Left ventricle myocardium superior (tissue), 1 donor: ENCODE measurements around the gene SERPINB10. TPM values are rescaled to one million over a fixed set of nuclear protein-coding genes. Genes with fewer than 3 reads are reported as not detected.

Source experiments
- ATAC-seq: fragments of 200-7000 bp; cut with Tn5 transposase; one replicate; pipeline ENCODE4 v1.9.1; 2020; ENCODE audit warnings: mild to moderate bottlenecking, moderate library complexity
- DNase-seq: peaks from one replicate; pipeline ENCODE4 v3.0.0-alpha.2; 2020
- intact Hi-C: fragments of 100-400 bp; cut with micrococcal nuclease; formaldehyde crosslinking; loops from one replicate; pipeline ENCODE4 v1.11.0; 2022
- long read RNA-seq: library from polyadenylated mRNA; unstranded; transcript quantifications from one replicate; pipeline ENCODE4 v2.0.0, GENCODE V29; 2021
- total RNA-seq: library from RNA; stranded (reverse); fragmentation: NEBNext Ultra II Directional; extraction: Animal tissue kit (Norgen Biotek cat#: 25700); gene quantifications from one replicate; pipeline ENCODE4 v1.2.1, GENCODE V29; 2021
- donor health status: DM: no; HTN: yes; CAD: no; lungs with severe emphysema.

SERPINB10 gene, protein sequence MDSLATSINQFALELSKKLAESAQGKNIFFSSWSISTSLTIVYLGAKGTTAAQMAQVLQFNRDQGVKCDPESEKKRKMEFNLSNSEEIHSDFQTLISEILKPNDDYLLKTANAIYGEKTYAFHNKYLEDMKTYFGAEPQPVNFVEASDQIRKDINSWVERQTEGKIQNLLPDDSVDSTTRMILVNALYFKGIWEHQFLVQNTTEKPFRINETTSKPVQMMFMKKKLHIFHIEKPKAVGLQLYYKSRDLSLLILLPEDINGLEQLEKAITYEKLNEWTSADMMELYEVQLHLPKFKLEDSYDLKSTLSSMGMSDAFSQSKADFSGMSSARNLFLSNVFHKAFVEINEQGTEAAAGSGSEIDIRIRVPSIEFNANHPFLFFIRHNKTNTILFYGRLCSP
- total RNA-seq: not detected
- long read RNA-seq: 0 reads

DNA sequence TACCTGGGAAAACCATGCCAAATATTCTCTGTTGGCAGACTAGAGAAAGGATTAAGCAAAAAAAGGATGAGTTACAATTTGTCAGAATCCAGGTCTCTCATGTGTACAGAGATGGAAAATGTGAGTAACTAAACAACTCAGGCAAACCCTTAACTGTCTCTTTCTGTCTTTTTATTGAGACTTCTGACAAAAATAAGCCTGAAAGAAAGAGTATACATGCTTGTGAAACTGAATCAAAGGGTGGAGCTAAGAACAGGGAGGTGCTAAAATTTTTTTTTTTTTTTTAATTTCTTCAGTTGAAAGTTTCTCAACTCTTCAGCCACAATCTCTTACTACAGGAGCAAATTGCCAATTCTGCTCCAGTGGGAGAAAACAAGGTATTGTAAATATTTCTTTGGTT lies at the start of gene SERPINB10:
SERPINB10 (plus strand) TSS at position 295 of the 400 bp plus-strand sequence. CDS start 7,553 bp downstream, outside the sequence.
- intact Hi-C loops: no loop called here
- ATAC-seq (no peak), DNase-seq (no peak)

DNA sequence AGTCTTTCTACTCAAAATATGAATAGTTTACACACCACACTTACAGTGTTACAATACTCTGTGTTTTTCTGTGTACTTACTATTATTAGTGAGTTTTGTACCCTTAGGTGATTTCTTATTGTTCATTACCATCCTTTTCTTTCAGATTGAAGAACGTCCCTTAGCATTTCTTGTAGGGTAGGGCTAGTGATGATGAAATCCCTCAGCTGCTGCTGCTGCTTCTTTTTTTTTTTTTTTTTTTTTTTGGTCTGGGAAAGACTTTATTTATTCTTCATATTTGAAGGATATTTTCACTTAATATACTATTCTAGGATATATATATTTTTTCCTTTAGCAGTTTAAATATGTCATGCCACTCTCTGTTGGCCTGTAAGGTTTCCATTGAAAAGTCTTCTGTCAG lies 49.3 kb upstream of the SERPINB10 start:
- intact Hi-C loops: no loop called here
- DNase-seq (no peak), ATAC-seq (no peak)

DNA sequence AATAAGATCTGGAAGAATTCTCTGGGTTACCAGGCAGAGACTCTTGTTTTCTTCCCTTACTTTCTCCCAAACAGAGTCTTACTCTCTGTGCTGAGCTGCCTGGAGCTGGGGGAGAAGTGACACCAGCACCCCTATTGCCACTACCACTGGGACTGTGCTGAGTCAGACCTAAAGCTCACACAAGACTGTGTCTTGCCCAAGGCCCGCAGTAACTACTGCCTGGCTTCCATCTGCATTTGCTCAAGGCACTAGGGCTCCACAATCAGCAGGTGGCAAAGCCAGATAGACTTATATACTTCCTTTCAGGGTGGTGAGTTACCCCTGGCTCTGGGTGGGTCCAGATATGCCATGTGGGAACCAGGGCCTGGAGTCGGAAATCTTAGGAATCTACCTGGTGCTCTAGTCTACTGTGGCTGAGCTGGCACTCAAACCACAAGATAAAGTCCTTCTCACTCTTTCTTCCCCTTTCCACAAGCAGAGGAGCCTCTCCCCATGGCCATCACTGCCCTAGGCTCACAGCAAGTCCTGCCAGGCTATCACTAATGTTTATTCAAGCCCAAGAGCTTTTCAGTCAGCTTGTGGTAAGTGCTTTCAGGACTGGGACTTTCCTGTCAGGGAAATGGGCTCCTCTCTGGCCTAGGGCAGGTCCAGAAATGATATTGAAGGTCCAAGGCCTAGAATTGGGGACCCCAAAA lies 47.8 kb upstream of the SERPINB10 start:
- DNase-seq: no peak
- no peak for ATAC-seq
- intact Hi-C loops: no loop called here

DNA sequence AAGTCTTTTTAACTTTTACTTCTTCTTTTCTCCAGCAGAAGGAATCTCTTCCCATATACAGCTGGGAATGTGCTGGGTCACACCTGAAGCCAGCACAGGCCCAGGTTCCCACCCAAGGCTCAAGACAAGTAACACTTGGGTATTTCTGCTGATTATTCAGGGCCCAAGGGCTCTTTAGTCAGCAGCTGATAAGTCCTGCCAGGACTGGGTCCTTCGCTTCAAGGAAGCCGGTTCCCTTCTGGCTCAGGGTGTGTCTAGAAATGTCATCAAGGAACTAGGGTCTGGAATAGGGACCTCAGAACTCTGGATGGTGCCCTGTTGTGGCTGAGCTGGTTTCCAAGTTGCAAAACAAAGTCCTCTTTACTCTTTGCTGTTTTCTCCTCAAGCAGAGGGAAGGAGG lies 47.2 kb upstream of the SERPINB10 start:
- DNase-seq: no peak
- ATAC-seq: no peak
- intact Hi-C loops: no loop called here

DNA sequence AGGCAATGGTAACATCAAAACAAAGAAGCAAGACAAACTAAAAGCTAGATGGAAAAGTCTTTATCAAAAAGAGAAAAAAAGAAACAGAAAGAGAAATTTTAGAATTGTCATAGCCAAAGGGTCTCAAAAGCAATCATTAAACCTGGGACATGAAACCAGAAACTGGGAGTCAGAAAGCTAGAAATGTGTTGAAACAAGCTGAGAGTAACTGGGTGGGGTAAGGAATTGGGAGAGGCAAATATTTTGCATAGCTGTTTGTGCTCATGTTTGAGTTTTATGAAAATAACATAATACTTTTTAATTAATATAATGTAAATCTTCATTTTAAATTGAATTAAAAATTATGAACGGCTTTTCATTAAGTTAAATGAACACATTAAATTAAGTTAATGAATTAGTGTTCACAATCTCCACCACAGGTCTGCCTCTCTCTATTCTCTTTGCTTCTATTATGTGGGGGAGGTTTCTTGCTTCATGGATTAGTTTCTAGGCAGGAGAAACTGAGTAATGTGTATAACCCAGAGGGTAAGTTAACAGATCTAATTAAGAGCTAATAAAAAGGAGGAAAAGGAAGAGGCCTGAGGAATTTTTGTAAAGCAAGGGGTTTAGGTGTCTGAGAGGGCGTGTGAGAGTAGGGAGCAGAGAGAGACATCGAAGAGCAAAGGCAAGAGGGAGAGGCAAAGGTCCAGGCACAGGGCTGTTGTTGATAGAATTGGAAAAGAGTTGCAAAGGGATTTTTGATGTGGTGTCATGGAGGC lies 40.2 kb upstream of the SERPINB10 start:
- ATAC-seq: no peak
- no peak for DNase-seq
- intact Hi-C loops: no loop called here

DNA sequence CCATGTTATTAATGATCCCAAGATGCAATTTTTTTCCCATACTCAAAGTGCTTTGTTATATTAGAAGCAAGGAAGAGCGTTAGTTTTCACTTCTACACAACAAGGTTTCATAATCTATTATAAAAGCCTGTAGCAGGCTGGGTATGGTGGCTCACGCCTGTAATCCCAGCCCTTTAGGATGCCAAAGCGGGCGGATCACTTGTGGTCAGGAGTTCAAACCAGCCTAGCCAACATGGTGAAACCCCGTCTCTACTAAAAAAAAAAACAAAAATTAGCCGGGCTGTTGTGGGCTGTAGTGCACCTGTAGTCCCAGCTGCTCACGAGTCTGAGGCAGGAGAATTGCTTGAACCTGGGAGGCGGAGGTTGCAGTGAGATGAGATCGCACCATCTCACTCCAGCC lies 39.2 kb upstream of the SERPINB10 start:
- intact Hi-C loops: no loop called here
- DNase-seq (no peak), ATAC-seq (no peak)

DNA sequence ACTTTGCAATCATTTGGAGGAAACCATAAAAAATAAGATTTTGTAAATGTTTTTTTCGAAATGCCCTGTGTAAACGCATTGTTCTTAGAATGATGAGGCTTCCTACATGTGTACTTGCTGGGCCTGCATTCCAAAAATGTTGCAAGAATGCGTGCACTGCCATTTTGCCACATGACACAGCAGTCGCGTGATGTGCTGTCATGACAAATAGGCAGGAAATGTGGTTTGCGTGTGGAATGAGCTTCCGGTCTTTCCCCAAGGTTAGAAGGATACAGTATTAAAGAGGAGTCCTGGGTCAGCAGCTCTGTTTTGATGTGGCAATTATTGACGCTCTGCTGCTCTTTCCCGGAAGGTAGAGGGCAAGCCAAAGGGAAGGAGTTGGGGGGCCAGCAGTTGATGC lies 38.4 kb upstream of the SERPINB10 start:
- no peak for ATAC-seq
- DNase-seq: no peak
- intact Hi-C loops: no loop called here

DNA sequence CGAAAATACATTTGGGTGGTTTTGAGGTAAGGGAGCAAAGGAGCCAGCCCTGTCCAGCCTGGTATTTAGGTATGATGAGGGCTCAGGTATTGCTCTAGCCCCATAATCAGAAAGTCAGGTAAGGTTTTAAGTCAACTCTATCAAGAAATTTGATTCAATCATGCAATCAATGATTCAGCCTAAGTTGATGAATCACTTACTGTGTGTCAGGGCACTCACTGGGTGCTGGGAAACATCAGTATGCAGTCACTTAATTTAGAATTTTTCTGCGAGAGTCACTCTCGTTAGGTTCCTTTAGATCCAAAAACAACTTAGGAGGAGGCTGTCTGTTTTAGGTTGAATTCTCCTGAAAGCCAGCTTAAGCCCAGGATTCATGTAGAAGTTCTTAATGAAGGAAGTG lies 37.9 kb upstream of the SERPINB10 start:
- ATAC-seq (no peak), DNase-seq (no peak)
- intact Hi-C loops: no loop called here

DNA sequence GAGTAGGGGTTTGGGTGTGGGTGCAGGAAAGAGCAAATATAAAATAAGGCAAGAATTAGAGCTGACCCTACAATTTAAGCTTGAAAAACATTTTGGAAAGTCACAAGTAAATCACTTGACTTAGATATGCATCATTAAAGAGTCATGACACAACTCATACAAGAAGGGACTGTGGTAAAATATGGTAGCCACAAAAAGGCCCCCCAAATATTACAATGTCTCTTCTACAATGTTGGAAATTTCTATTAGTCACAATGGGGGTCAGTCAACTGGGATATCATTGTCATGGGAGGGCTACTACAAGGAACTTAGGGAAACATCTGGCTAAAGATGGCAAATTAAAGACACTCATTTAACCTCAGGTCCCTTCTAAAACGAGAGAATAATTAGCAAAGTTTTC lies 35.9 kb upstream of the SERPINB10 start:
- DNase-seq (no peak), ATAC-seq (no peak)
- intact Hi-C loops: no loop called here

DNA sequence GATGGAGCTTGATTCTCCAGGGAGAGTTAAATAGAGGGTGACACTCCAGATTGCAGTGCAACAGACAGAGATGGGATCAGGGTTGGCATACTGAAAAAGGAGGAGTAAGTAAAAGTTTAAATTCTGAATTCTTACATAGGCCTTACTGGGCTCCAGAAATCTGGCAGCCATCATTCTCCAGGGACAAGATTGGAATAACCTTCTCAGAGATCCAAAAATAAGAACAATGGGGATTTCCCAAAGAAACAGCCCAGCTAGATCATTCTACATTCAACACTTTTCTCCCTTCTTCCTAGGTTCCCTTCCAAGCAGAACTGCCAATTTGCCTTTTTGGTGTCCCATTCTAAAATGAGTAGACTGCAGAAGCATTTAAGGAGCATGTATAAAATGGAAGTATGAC lies 35.2 kb upstream of the SERPINB10 start:
- intact Hi-C loops: no loop called here
- no peak for ATAC-seq
- no peak for DNase-seq

DNA sequence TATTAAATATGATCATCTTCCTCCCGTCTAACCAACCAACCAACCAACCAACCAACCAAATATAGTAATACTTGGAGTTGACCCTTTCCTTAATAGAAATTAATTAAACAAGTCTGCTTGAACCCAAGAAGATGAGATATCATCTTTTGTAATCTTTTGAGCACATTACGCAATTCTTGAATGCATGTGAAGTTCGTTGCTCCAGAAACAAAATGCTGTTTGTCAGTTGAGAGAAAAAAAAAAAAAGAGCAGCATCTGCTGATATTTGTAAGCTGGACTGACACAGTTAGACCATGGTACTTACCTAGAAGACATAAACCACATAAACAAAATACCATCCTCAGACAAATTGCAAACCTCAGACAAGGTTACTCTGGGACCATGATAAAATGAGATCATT lies 29.4 kb upstream of the SERPINB10 start:
- intact Hi-C loops: no loop called here
- ATAC-seq: no peak
- DNase-seq: no peak

DNA sequence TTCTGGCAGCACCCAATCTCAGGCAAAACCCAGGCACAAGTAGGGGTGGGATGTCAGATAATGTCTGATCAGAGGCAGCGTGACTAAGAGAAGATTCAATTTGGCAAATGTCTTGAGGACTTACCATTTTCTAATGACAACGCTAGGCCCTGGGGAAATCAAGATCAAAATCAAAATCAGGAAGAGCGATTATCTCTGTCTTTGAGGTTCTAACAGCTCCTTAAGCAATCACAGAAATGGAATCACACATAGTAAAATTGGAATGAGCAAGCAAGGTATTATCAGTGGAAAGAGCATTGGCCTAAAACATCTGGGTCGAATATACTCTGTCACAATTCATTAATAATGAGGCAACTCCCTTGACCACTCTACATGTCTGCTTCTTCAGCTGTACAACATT lies 28.8 kb upstream of the SERPINB10 start:
- no peak for DNase-seq
- ATAC-seq: no peak

DNA sequence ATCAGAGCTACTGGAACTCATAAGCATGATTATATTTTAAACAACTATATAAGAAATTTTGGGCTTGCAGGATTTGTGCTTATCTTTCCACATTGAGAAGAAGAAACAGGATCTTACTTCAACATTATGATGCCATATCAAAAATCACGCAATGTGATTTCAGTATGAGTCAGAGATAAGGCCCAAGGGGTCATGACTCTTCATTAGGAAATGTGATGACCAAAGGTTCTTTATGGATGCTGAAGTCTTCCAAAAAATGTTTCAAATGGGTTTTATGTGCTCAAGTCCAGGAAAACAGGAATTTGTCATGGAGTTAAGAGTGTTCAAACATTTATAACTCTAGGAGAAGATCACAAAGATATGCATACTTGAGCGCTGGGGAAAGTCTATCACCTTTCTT lies 28.0 kb upstream of the SERPINB10 start:
- DNase-seq (no peak), ATAC-seq (no peak)
- intact Hi-C loops: no loop called here

More for the DNA sequence above, 28.8 kb upstream of the SERPINB10 start:
- intact Hi-C loops: no loop called here

DNA sequence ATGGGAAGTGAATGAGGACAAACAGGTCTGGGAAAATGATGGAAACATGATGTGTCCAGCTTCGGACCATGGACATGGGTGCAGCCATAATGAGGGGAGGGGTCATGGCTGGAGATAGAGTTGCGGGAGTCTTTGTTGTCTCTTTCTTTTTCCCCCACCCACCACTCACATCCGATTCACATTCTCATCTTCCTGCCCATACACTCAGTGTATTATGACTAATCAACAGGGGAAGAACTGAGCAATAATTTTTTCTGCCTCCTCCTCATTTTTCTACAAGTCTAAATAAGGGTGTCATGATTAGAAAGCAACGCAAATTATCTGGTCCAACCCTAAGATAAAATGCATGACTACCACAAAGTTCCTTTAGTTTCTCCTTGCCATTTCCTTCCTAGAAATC lies 25.9 kb upstream of the SERPINB10 start:
- ATAC-seq (no peak), DNase-seq (no peak)
- intact Hi-C loops: no loop called here

DNA sequence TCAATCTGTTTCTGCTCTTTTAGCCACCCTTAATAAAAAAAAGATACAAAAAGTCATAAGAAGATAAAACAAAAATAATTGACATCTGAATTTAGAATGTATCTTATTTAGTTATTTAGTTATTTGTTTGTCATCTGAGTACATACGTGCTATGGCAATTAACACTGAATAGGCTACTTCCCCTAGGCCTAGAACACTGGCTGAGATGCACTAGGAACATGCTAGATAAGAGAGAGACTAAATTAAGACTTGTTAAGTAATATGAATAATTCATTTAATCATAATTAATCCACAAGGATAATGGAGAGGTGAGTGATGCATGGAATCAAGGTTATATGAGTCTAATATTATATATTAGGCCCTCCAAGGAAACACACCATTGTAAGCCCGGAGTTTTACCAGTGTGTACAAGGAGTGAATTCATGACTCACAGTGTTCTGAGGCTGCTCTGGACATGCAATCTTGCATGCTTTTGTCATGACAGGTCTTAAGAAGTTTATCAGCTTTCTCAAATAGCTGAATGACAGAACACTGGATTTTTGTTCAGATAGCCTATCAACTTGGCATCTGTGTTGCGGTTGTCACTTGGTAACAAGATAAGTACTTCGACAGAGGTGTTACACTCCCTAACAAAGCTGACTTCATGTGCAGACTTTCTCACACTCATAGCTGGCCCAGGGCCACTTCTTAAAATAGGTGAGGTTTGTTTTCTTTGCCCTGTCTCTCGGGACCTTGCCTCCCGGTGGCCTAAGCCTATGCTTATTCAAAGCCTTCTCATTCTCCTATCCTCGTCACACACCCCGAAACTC lies 25.2 kb upstream of the SERPINB10 start:
- DNase-seq (peak; percentile 33), ATAC-seq (peak; percentile 97)
- intact Hi-C loops: no loop called here

DNA sequence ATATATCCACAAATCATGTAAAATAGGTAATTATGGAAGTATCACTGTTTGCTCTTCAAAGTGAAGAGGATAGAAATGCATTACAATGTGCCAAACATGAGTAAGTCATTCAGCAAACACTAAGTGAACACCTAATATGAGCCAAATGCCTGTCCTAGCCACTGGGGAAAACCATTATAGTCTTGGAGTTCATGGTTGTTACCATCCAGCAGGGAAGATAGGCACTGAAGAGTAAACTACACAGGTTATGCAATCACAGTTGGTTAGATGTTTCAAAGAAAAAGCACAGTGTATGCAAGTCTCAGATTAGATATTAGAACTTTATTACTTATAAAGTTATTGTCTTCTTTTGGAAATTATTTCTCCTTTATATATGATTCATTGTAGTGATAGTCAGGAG lies 24.1 kb upstream of the SERPINB10 start:
- ATAC-seq: no peak
- intact Hi-C loops: no loop called here

DNA sequence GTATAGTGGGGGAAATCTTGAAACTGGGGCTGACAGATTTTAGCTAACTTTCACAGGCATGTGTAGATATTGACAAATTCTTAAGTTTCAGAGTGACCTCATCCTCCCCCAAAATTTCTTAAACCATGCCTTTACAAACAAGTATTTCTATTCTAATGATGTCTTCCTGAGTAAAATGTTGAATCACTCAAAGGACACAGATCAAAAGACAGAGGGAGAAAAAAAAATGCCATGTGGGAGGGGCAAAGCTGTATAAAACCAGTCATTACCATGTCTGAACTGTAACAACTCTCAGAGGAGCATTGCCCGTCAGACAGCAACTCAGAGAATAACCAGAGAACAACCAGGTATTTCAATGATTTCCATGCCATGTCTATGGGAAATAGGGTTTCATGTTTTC lies 20.3 kb upstream of the SERPINB10 start, which contains the start of gene SERPINB2:
SERPINB2 (plus strand) TSS at position 282 of the 400 bp plus-strand sequence. CDS start 3,740 bp downstream, outside the sequence.
- ATAC-seq (no peak), DNase-seq (no peak)
- intact Hi-C loops: no loop called here

More for the DNA sequence above, 24.1 kb upstream of the SERPINB10 start:
- no peak for DNase-seq

DNA sequence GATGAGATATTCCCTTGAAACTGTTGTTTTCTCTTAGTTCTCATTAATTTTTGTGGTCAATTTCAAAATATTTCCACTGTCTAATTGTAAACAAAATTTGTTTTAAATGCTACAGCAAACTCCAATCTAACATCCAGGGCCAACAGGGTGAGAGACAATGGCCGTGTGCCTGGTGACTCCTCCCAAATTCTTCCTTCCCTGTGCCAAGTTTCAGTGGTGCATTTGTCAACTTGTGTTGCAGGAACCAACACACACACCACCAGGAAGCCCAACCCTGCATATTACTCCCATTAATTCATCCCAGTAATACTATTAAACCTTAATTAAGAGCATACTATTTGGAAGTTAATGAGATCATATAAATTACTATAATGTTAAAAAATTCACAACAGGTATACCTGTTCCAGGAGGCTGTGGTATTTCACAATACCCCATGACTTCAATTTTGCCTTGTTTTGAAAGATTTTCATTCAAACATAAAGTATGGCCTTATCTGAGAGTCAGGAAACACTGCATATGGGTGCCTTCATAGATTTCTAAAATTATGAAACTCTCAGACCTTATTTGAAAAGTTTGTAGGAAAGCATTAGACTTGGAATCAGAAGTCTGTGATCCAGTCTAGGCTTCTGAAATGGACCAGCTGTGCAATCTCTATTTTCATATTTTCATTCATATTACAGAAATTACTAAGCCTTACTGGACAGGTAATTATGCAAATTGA lies 19.1 kb upstream of the SERPINB10 start:
- intact Hi-C loops: no loop called here
- DNase-seq (no peak), ATAC-seq (no peak)

DNA sequence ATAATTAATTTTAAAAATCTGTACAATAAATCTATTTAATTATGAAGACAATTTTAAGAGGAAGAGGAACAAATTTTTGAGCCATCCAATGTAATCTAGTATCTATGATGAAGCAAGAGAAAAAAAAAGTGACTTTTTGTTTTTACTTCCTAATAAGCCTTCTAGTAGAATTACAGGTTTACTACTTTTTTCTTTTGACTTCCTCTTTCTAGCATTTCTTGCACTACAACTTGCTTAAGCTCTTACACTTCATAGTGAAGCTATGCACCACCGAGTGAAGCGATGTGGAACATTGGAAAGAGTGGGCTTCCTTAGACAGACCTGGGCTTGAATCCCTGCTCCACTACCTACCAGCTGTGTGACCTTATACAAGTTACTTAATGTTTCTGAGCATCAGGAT lies 18.1 kb upstream of the SERPINB10 start:
- intact Hi-C loops: no loop called here
- ATAC-seq (no peak), DNase-seq (no peak)
